Omental fat pad (tissue), 4 donors: ENCODE data around the gene PATL2. TPM values are rescaled to one million over a fixed set of nuclear protein-coding genes. Genes with fewer than 3 reads are reported as not detected.
"Not testable (repeated sequence)": the region's sequence is repeated elsewhere in the genome, so short reads cannot be mapped to it uniquely, and the experiment has no call there.

Experiments used
- ATAC-seq: fragments of 150-250 bp; one replicate; pipeline ENCODE4 v1.9.1; 2016; ENCODE audit warnings: mild to moderate bottlenecking, moderate library complexity; ENCODE audit not compliant: low FRiP score
- DNase-seq: peaks from one replicate; pipeline ENCODE4 v3.0.0-alpha.2; 2019; ENCODE audit warnings: low spot score
- small RNA-seq: library from RNA; depleted of rRNA; stranded (forward); fragments of <200 nt; gene quantifications from one replicate; pipeline ENCODE3, GENCODE V24; 2016
- total RNA-seq, 4 donors: library from RNA; depleted of rRNA; stranded (reverse); fragments of >200 nt; gene quantifications; one replicate each; pipeline ENCODE4 v1.1.0, GENCODE V29; 2016
- TF ChIP-seq, protein P1 (sequence below), 3 donors: fragments of 450-650 bp; IDR thresholded peaks; one replicate each; pipeline ENCODE4 v1.5.1; 2016 to 2017; ENCODE audit warnings: antibody characterized with exemption in 3 of 3, mild to moderate bottlenecking in 3 of 3, moderate library complexity in 2 of 3

PATL2 gene
- total RNA-seq, 4 donors from 2014 or later: 1.0 to 5.4 (median 2.1) TPM

DNA sequence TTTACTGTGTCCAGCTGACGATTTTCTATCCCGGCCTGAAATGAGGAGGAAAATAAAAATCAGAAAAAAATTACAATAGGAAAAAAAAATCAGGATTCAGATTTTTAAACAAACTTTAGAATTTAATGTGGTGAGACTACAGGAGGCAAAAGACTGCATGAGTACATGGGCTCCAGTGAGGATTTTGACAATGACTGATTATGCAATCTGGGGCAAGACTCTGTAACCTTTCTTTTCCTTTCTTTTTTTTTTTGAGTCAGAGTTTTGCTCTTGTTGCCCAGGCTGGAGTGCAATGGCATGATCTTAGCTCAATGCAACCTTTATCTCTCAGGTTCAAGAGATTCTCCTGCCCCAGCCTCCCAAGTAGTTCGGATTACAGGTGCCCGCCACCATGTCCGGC lies 77.5 kb downstream of the PATL2 start:
- TF ChIP-seq, protein P1, sequence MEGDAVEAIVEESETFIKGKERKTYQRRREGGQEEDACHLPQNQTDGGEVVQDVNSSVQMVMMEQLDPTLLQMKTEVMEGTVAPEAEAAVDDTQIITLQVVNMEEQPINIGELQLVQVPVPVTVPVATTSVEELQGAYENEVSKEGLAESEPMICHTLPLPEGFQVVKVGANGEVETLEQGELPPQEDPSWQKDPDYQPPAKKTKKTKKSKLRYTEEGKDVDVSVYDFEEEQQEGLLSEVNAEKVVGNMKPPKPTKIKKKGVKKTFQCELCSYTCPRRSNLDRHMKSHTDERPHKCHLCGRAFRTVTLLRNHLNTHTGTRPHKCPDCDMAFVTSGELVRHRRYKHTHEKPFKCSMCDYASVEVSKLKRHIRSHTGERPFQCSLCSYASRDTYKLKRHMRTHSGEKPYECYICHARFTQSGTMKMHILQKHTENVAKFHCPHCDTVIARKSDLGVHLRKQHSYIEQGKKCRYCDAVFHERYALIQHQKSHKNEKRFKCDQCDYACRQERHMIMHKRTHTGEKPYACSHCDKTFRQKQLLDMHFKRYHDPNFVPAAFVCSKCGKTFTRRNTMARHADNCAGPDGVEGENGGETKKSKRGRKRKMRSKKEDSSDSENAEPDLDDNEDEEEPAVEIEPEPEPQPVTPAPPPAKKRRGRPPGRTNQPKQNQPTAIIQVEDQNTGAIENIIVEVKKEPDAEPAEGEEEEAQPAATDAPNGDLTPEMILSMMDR (IDR thresholded peaks at IDR 0.05): no peak
- DNase-seq (no peak), ATAC-seq (no peak)

DNA sequence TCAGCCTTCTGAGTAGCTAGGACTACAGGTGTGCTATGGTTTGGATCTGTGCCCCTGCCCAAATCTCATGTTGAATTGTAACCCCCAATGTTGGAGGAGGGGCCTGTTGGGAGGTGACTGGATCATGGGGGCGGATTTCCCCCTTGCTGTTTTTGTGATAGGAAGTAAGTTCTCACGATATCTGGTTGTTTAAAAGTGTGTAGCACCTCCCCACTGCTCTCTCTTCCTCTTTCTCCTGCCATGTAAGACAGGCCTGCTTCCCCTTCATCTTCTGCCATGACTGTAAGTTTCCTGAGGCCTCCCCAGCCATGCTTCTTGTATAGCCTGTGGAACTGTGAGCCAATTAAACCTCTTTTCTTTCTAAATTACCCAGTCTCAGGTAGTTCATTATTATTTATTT lies 85.8 kb downstream of the PATL2 start:
- not testable (repeated sequence) for DNase-seq, ATAC-seq

DNA sequence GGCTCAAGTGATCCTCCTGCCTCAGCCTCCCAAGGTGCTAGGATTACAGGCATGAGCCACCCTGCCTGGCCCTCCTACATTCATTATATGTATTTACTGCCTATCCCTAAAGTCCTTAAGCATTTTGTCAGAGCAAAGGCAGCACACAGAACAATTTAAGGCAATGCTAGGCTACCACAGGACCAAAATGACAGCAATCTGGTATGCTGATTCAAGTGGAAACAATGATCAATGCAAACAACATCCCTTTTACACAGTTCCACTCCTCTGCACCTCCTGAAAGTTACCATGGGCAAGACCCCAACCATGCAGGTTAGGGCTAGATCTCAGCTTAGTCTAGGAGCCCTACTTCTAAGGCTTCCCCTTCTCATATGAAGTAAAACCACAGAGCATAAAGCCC lies 87.9 kb downstream of the PATL2 start:
- no peak for DNase-seq
- ATAC-seq: no peak
- TF ChIP-seq, protein P1 (IDR thresholded peaks at IDR 0.05): no peak

DNA sequence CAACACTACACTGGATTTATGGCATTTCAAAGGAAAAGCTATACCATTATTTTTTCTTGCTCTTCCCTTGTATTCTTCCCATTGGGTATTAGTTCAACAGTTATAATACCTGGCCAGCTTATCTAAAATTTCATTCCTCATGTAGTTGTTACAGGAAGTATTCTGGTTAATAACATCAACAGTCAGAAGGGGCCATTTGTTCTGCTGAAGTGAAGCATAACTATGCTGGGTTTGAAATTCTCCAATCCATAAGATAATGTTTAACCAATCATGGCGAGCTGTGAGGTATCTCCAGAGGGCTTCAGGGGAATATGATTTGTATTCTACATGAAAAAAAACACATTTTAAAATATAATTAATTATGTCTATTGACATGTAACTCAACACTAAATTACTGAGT lies 91.0 kb downstream of the PATL2 start:
- DNase-seq (no peak), ATAC-seq (no peak)
- TF ChIP-seq, protein P1 (IDR thresholded peaks at IDR 0.05): no peak

DNA sequence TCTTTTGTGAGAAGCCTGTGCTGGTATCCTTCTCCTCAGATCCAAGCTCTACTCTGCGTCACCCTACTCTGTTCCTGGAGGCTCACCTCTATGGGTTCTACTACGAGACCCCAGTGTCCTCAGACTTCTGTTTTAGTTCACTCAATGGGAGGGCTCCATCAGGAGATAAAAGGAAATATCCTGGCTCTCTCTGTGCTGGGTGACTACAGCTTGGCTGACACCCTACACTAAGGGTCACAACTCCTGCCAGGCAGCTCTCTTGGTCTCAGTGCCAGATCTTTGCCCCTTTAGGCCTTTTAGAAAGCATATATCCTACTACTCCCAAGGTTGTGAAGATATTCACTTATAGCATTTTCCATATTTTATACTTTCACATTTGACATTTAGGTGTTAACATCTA lies 94.1 kb downstream of the PATL2 start:
- DNase-seq: no peak
- no peak for ATAC-seq
- TF ChIP-seq, protein P1 (IDR thresholded peaks at IDR 0.05): no peak

Small RNA genes within 50 kb of the gene (small RNA-seq; reads per million reads assigned to genes)
- not detected for gene RF00019

Other genes with a start within 250 kb of the PATL2 start
- gene EIF3J, start 174.2 kb downstream of the PATL2 start, total RNA-seq: 100 to 1,000 TPM in 1 of 4 donors, 10 to 100 TPM in 3; 45.0 to 155 (median 53.8) TPM
- gene SPG11, start 47.7 kb downstream of the PATL2 start, total RNA-seq: 100 to 1,000 TPM in 1 of 4 donors, 10 to 100 TPM in 3; 57.8 to 115 (median 63.3) TPM
- 1,000 to 10,000 TPM; 3,373 to 5,667 (median 4,138) TPM for gene B2M, start 194 bp upstream of the PATL2 start, total RNA-seq
- gene TRIM69, start 25.2 kb upstream of the PATL2 start, total RNA-seq: 10 to 100 TPM; 11.9 to 31.1 (median 16.3) TPM
- gene TERB2, start 245.4 kb upstream of the PATL2 start, total RNA-seq: not detected